ENCODE results near the gene LRRC8B.
"Not testable (repeated sequence)": the region's sequence is repeated elsewhere in the genome, so short reads cannot be mapped to it uniquely, and the experiment has no call there.

Gene LRRC8B
- total RNA-seq, result 15.0 to 73.0 (median 31.7) reads per million in 4 experiments

- peak; percentile 73 for DNase-seq
Observed at GRCh38 chr1:89524369-89525168, at the start of gene LRRC8B. TSS of gene LRRC8B (plus strand) at chr1:89524829. CDS start at chr1:89582651, 57,822 bp downstream.

GRCh38 chr1:89475269-89475668, 49.4 kb upstream of the LRRC8B start:
- no peak for DNase-seq

GRCh38 chr1:89476072-89476471, 48.6 kb upstream of the LRRC8B start:
- no peak for DNase-seq

- DNase-seq, result peak; percentile 41
Observed at GRCh38 chr1:89483010-89483756, 41.4 kb upstream of the LRRC8B start.

- DNase-seq, result no peak
Observed at GRCh38 chr1:89483757-89484077, 40.9 kb upstream of the LRRC8B start.

GRCh38 chr1:89484092-89485038, 40.3 kb upstream of the LRRC8B start:
- DNase-seq, result no peak

- no peak for DNase-seq
Observed at GRCh38 chr1:89487972-89488371, 36.7 kb upstream of the LRRC8B start.

- DNase-seq, result no peak
Observed at GRCh38 chr1:89489047-89489729, 35.4 kb upstream of the LRRC8B start.

- DNase-seq, result no peak
Observed at GRCh38 chr1:89490389-89490788, 34.2 kb upstream of the LRRC8B start.

GRCh38 chr1:89499320-89499719, 25.3 kb upstream of the LRRC8B start:
- DNase-seq, result no peak

- no peak for DNase-seq
Observed at GRCh38 chr1:89502042-89502441, 22.6 kb upstream of the LRRC8B start.

GRCh38 chr1:89502895-89503294, 21.7 kb upstream of the LRRC8B start:
- DNase-seq, result no peak

- no peak for DNase-seq
Observed at GRCh38 chr1:89503690-89504089, 20.9 kb upstream of the LRRC8B start.

- DNase-seq, result not testable (repeated sequence)
Observed at GRCh38 chr1:89510061-89510460, 14.6 kb upstream of the LRRC8B start.

GRCh38 chr1:89512996-89513720, 11.5 kb upstream of the LRRC8B start:
- no peak for DNase-seq

- no peak for DNase-seq
Observed at GRCh38 chr1:89516055-89516454, 8.6 kb upstream of the LRRC8B start.

GRCh38 chr1:89518221-89518631, 6.4 kb upstream of the LRRC8B start:
- no peak for DNase-seq

- DNase-seq, result peak; percentile 2
Observed at GRCh38 chr1:89519779-89520358, 4.8 kb upstream of the LRRC8B start.

- DNase-seq, result not testable (repeated sequence)
Observed at GRCh38 chr1:89521977-89522376, 2.7 kb upstream of the LRRC8B start.

- peak; percentile 43 for DNase-seq
Observed at GRCh38 chr1:89523572-89524368, 859 bp upstream of the LRRC8B start.

Data from effector CD8-positive, alpha-beta T cell (primary cell).